ENCODE results near the gene GOLGA5. TPM values are rescaled to one million over a fixed set of nuclear protein-coding genes. Genes with fewer than 3 reads are reported as not detected.
"Not testable (repeated sequence)": the region's sequence is repeated elsewhere in the genome, so short reads cannot be mapped to it uniquely, and the experiment has no call there.

Gene GOLGA5
- total RNA-seq, 1 donor from 2014 or later = 35.2 TPM

GRCh38 chr14:92778868-92779565, 15.1 kb upstream of the GOLGA5 start:
- not testable (repeated sequence) for DNase-seq (ENCODE audit: low spot score)

- DNase-seq (ENCODE audit: low spot score) = no peak
Observed at GRCh38 chr14:92780444-92781232, 13.5 kb upstream of the GOLGA5 start.

- DNase-seq (ENCODE audit: low spot score) = no peak
Observed at GRCh38 chr14:92781350-92781749, 12.8 kb upstream of the GOLGA5 start.

GRCh38 chr14:92783813-92784431, 10.2 kb upstream of the GOLGA5 start:
- peak; percentile 68 for DNase-seq (ENCODE audit: low spot score)

- peak; percentile 36 for DNase-seq (ENCODE audit: low spot score)
Observed at GRCh38 chr14:92785667-92786426, 8.3 kb upstream of the GOLGA5 start.

- DNase-seq (ENCODE audit: low spot score) = no peak
Observed at GRCh38 chr14:92786427-92786756, 7.7 kb upstream of the GOLGA5 start.

GRCh38 chr14:92787554-92787953, 6.6 kb upstream of the GOLGA5 start:
- no peak for DNase-seq (ENCODE audit: low spot score)

- DNase-seq (ENCODE audit: low spot score) = no peak
Observed at GRCh38 chr14:92789457-92790089, 4.5 kb upstream of the GOLGA5 start.

GRCh38 chr14:92792885-92793284, 1.2 kb upstream of the GOLGA5 start:
- DNase-seq (ENCODE audit: low spot score) = no peak

- DNase-seq (ENCODE audit: low spot score) = no peak
Observed at GRCh38 chr14:92794547-92794941, 439 bp downstream of the GOLGA5 start.

- no peak for DNase-seq (ENCODE audit: low spot score)
Observed at GRCh38 chr14:92794961-92795360, 856 bp downstream of the GOLGA5 start.

- no peak for DNase-seq (ENCODE audit: low spot score)
Observed at GRCh38 chr14:92797935-92798653, 4.0 kb downstream of the GOLGA5 start.

- DNase-seq (ENCODE audit: low spot score) = no peak
Observed at GRCh38 chr14:92798811-92799210, 4.7 kb downstream of the GOLGA5 start.

GRCh38 chr14:92800012-92800411, 5.9 kb downstream of the GOLGA5 start:
- no peak for DNase-seq (ENCODE audit: low spot score)

GRCh38 chr14:92800525-92800924, 6.4 kb downstream of the GOLGA5 start:
- DNase-seq (ENCODE audit: low spot score) = no peak

GRCh38 chr14:92801917-92802316, 7.8 kb downstream of the GOLGA5 start:
- no peak for DNase-seq (ENCODE audit: low spot score)

- no peak for DNase-seq (ENCODE audit: low spot score)
Observed at GRCh38 chr14:92802678-92803077, 8.6 kb downstream of the GOLGA5 start.

- DNase-seq (ENCODE audit: low spot score) = no peak
Observed at GRCh38 chr14:92813201-92813600, 19.1 kb downstream of the GOLGA5 start.

- no peak for DNase-seq (ENCODE audit: low spot score)
Observed at GRCh38 chr14:92819011-92819597, 25.0 kb downstream of the GOLGA5 start.

GRCh38 chr14:92819680-92820535, 25.8 kb downstream of the GOLGA5 start:
- DNase-seq (ENCODE audit: low spot score) = peak; percentile 61
